Karpas-422 (cell line): ENCODE results near the gene IGLON5. TPM values are rescaled to one million over a fixed set of nuclear protein-coding genes. Genes with fewer than 3 reads are reported as not detected.

Source experiments
- DNase-seq: peaks from one replicate; pipeline ENCODE4 v3.0.0-alpha.2; 2015
- H2AFZ ChIP-seq: fragments of 200-600 bp; sonication (generic); 2 replicates; pipeline ENCODE4 v1.6.1; 2014; ENCODE audit warnings: antibody characterized with exemption, low read length, mixed read lengths
- H3K27ac ChIP-seq: fragments of 200-600 bp; sonication (generic); 2 replicates; pipeline ENCODE4 v1.5.1; 2014; ENCODE audit warnings: mild to moderate bottlenecking, low read length, moderate library complexity
- H3K27me3 ChIP-seq: fragments of 200-600 bp; sonication (generic); 2 replicates; pipeline ENCODE4 v1.6.1; 2014; ENCODE audit warnings: low read length, mixed read lengths
- H3K36me3 ChIP-seq: fragments of 200-600 bp; sonication (generic); 2 replicates; pipeline ENCODE4 v1.6.1; 2014; ENCODE audit warnings: low read length, mixed read lengths; ENCODE audit not compliant: insufficient read depth
- H3K4me1 ChIP-seq: fragments of 200-600 bp; sonication (generic); 2 replicates; pipeline ENCODE4 v1.6.1; 2014; ENCODE audit warnings: mild to moderate bottlenecking, low read length, mixed read lengths
- H3K4me2 ChIP-seq: fragments of 200-600 bp; sonication (generic); 2 replicates; pipeline ENCODE4 v1.6.1; 2014; ENCODE audit warnings: low read length, low read depth, mild to moderate bottlenecking; ENCODE audit not compliant: poor library complexity, severe bottlenecking
- H3K4me3 ChIP-seq: fragments of 200-600 bp; sonication (generic); 2 replicates; pipeline ENCODE4 v1.5.1; 2014; ENCODE audit warnings: mild to moderate bottlenecking, antibody characterized with exemption, low read length, mixed read lengths
- H3K79me2 ChIP-seq: fragments of 200-600 bp; sonication (generic); 2 replicates; pipeline ENCODE4 v1.6.1; 2014; ENCODE audit warnings: mild to moderate bottlenecking, low read length, mixed read lengths
- H3K9ac ChIP-seq: fragments of 200-600 bp; sonication (generic); 2 replicates; pipeline ENCODE4 v1.6.0; 2014; ENCODE audit warnings: low read length
- H3K9me2 ChIP-seq: fragments of 200-600 bp; sonication (generic), shearing (Covaris generic); replicated peaks from 2 replicates; pipeline ENCODE4 v1.6.0; 2014; ENCODE audit warnings: mild to moderate bottlenecking, low read length, moderate library complexity; ENCODE audit not compliant: insufficient read depth
- H3K9me3 ChIP-seq: fragments of 300-700, 200-600 bp; sonication (generic); 2 replicates; pipeline ENCODE4 v1.6.1; 2014; ENCODE audit warnings: low read length, mixed read lengths
- H4K20me1 ChIP-seq: fragments of 200-600 bp; sonication (generic); 2 replicates; pipeline ENCODE4 v1.6.1; 2014; ENCODE audit warnings: mild to moderate bottlenecking, antibody characterized with exemption, low read length, low read depth; ENCODE audit not compliant: insufficient read depth
- total RNA-seq: library from RNA; depleted of rRNA; stranded (reverse); fragments of >200 nt; shearing (Covaris generic); gene quantifications from 2 replicates; pipeline ENCODE4 v1.2.3, GENCODE V29; 2014; ENCODE audit warnings: low replicate concordance; rRNA removed

Gene IGLON5
- total RNA-seq: not detected in 2 replicates

DNA sequence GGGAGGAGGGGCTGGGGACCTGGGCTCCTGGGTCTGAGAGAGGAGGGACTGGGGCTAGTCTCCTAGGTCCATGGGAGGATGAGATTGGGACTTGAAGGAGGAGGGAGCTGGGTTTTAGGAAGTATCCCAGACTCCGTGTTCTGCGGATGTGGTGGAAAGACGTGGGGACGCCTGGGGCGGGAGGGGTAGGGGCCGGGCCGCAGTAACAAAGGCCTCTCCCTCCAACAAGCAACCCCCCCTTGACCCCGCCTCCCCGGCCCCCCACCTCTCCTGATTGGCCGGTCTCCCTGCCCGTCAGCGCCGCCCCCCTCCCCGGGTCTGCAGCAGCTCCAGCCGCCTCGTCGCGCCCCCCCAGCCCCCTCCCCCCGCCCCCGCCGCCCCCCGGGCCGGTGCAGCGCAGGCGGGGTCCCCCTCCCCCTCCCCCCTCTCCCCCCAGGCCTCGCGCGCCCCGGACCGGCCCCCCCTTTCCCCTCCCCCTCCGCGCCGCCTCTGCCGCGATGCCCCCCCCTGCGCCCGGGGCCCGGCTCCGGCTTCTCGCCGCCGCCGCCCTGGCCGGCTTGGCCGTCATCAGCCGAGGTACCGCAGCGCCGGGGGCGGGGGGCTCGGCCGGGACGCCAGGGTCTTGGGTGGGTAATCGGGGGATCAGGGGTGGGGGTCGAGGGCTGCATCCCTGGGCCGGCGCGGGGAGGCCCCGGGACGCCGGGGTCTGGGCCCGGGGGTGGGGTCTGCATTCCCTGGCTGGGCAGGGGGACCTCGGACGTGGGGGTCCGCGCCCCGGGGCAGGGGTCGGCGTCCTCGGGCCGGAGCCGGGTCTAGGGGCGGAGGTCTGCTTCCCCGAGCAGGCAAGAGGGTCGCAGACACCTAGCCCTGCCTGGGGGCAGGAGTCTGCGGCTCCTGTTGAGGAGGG, at the start of gene IGLON5:
TSS of gene IGLON5 (plus strand) at position 294 of the 907 bp plus-strand sequence. CDS start at position 498, 204 bp downstream.
- H4K20me1 ChIP-seq: no peaks in the 10 kb centered on the region
- H3K9ac ChIP-seq: no peak within 1 kb of the TSS
- no peak within 1 kb of the TSS for H3K27ac ChIP-seq
- H2AFZ ChIP-seq: no peak within 1 kb of the TSS
- no peak within 1 kb of the TSS for H3K4me2 ChIP-seq
- no peak for DNase-seq
- peaks cover 3% of the 10 kb centered on the region; the same call in 1 of the 2 replicates for H3K27me3 ChIP-seq
- no peaks in the 10 kb centered on the region for H3K79me2 ChIP-seq
- H3K9me2 ChIP-seq: no peaks in the 10 kb centered on the region
- no peaks in the 10 kb centered on the region for H3K36me3 ChIP-seq
- no peaks in the 10 kb centered on the region for H3K9me3 ChIP-seq
- no peak within 1 kb of the TSS for H3K4me3 ChIP-seq
- no peaks in the 10 kb centered on the region for H3K4me1 ChIP-seq

- Histone ChIP-seq H3K9ac (no peak overlapping the region), H3K9me2 (no peaks in the 10 kb centered on the region), H3K79me2 (no peaks in the 10 kb centered on the region), H2AFZ (no peak overlapping the region), H3K9me3 (no peaks in the 10 kb centered on the region), H3K4me1 (peaks cover 5% of the 10 kb centered on the region), H3K4me3 (no peak overlapping the region), H3K36me3 (no peaks in the 10 kb centered on the region), H3K27ac (no peak overlapping the region), H3K27me3 (no peaks in the 10 kb centered on the region), H3K4me2 (no peak overlapping the region), H4K20me1 (no peaks in the 10 kb centered on the region; the same call in 1 of the 2 replicates)
- DNase-seq: no peak
Measured at GRCh38 chr19:51263808-51264207, 47.6 kb upstream of the IGLON5 start.

- Histone ChIP-seq H3K9ac (no peak overlapping the region), H3K79me2 (no peaks in the 10 kb centered on the region), H4K20me1 (no peaks in the 10 kb centered on the region; the same call in 1 of the 2 replicates), H2AFZ (no peak overlapping the region), H3K36me3 (no peaks in the 10 kb centered on the region), H3K4me3 (no peak overlapping the region), H3K4me1 (peaks cover 11% of the 10 kb centered on the region), H3K4me2 (no peak overlapping the region), H3K27me3 (no peaks in the 10 kb centered on the region), H3K27ac (no peak overlapping the region), H3K9me3 (no peaks in the 10 kb centered on the region), H3K9me2 (no peaks in the 10 kb centered on the region)
- no peak for DNase-seq
Measured at GRCh38 chr19:51271067-51271466, 40.4 kb upstream of the IGLON5 start.

- H3K4me3 ChIP-seq: no peak overlapping the region
- H3K9me2 ChIP-seq: no peaks in the 10 kb centered on the region
- no peaks in the 10 kb centered on the region for H3K36me3 ChIP-seq
- no peaks in the 10 kb centered on the region for H3K9me3 ChIP-seq
- no peak for DNase-seq
- no peaks in the 10 kb centered on the region for H3K27me3 ChIP-seq
- no peaks in the 10 kb centered on the region for H3K79me2 ChIP-seq
- H3K9ac ChIP-seq: no peak overlapping the region
- H2AFZ ChIP-seq: no peak overlapping the region
- no peak overlapping the region for H3K27ac ChIP-seq
- peaks cover 11% of the 10 kb centered on the region for H3K4me1 ChIP-seq
- no peaks in the 10 kb centered on the region; the same call in 1 of the 2 replicates for H4K20me1 ChIP-seq
- H3K4me2 ChIP-seq: peak overlapping the region; percentile 23
Measured at GRCh38 chr19:51272183-51272810, 39.1 kb upstream of the IGLON5 start.

DNA sequence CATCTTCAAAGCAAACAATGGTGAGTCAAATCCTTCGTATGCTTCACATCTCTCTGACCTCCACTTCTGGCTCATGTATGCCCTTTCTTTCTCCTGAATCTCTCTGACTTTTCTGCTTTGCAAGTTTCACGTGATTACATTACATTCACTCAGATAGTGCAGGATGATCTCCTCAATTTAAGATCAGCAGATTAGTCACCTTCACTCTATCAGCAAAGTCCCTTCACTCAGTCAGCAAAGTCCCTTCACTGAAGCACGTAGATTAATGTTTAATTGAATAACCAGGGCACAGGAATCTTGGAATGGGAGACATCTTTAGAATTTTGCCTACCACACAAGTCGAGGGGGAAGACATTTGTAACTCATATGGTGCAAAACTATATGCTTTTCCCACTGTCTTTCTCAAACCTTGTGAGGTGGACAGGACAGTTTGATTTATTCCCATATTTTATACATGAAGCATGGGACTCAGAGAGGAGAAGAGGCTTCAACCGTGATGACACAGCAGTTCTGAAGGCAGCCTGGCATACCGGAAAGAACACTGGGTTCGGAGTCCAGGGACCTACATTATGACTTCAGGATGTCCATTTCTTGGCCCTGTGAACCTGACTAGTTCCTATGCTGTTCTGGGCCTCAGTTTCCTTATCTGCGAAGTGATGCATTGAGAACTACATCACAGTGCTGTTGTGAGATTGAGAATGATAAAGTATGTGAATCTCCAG, 37.2 kb upstream of the IGLON5 start:
- Histone ChIP-seq H2AFZ (no peak overlapping the region), H3K27ac (no peak overlapping the region), H3K4me3 (no peak overlapping the region), H3K27me3 (no peaks in the 10 kb centered on the region), H3K36me3 (no peaks in the 10 kb centered on the region), H3K9me3 (no peaks in the 10 kb centered on the region), H3K9ac (no peak overlapping the region), H3K4me2 (no peak overlapping the region), H3K9me2 (no peaks in the 10 kb centered on the region), H3K79me2 (no peaks in the 10 kb centered on the region), H4K20me1 (no peaks in the 10 kb centered on the region), H3K4me1 (peaks cover 11% of the 10 kb centered on the region)
- DNase-seq: no peak

- Histone ChIP-seq H3K9me3 (no peaks in the 10 kb centered on the region), H3K27ac (no peak overlapping the region), H3K9ac (no peak overlapping the region), H3K4me1 (peaks cover 8% of the 10 kb centered on the region), H3K4me2 (no peak overlapping the region), H3K27me3 (no peaks in the 10 kb centered on the region), H3K36me3 (no peaks in the 10 kb centered on the region), H2AFZ (no peak overlapping the region), H3K4me3 (no peak overlapping the region), H3K79me2 (no peaks in the 10 kb centered on the region), H3K9me2 (no peaks in the 10 kb centered on the region), H4K20me1 (no peaks in the 10 kb centered on the region)
- no peak for DNase-seq
Measured at GRCh38 chr19:51277112-51277511, 34.3 kb upstream of the IGLON5 start.

GRCh38 chr19:51282335-51282734, 29.1 kb upstream of the IGLON5 start:
- Histone ChIP-seq H3K27ac (no peak overlapping the region), H4K20me1 (no peaks in the 10 kb centered on the region), H3K9me3 (no peaks in the 10 kb centered on the region), H3K79me2 (no peaks in the 10 kb centered on the region), H3K4me2 (no peak overlapping the region), H2AFZ (no peak overlapping the region), H3K4me1 (no peaks in the 10 kb centered on the region), H3K27me3 (no peaks in the 10 kb centered on the region), H3K4me3 (no peak overlapping the region), H3K36me3 (no peaks in the 10 kb centered on the region), H3K9ac (no peak overlapping the region), H3K9me2 (no peaks in the 10 kb centered on the region)
- no peak for DNase-seq

GRCh38 chr19:51285682-51286081, 25.8 kb upstream of the IGLON5 start:
- Histone ChIP-seq H3K79me2 (no peaks in the 10 kb centered on the region), H3K4me1 (no peaks in the 10 kb centered on the region), H3K27me3 (no peaks in the 10 kb centered on the region), H3K4me3 (no peak overlapping the region), H3K36me3 (no peaks in the 10 kb centered on the region), H3K9ac (no peak overlapping the region), H2AFZ (no peak overlapping the region), H3K4me2 (no peak overlapping the region), H3K9me3 (no peaks in the 10 kb centered on the region), H3K9me2 (no peaks in the 10 kb centered on the region), H4K20me1 (no peaks in the 10 kb centered on the region), H3K27ac (no peak overlapping the region)
- DNase-seq: no peak
